MM.1S (cell line): ENCODE measurements around the gene PRKCH.

Source experiments
- DNase-seq: peaks from one replicate; pipeline ENCODE4 v3.0.0-alpha.2; 2015
- H2AFZ ChIP-seq: fragments of 300-600 bp; sonication (generic); 2 replicates; pipeline ENCODE4 v1.6.0; 2016; ENCODE audit warnings: antibody characterized with exemption, low read length
- H3F3A ChIP-seq: fragments of 300-600 bp; sonication (generic); 2 replicates; pipeline ENCODE4 v1.6.1; 2016; ENCODE audit warnings: mild to moderate bottlenecking, antibody characterized with exemption, low read length, moderate library complexity, mixed read lengths; ENCODE audit not compliant: insufficient read depth
- H3K27ac ChIP-seq: fragments of 300-600 bp; sonication (generic); 2 replicates; pipeline ENCODE4 v1.5.1; 2016; ENCODE audit warnings: mild to moderate bottlenecking, low read length
- H3K27me3 ChIP-seq: fragments of 300-600 bp; sonication (generic); replicated peaks from 2 replicates; pipeline ENCODE4 v1.6.0; 2016; ENCODE audit warnings: low read length; ENCODE audit not compliant: insufficient read depth
- H3K36me3 ChIP-seq: fragments of 300-600 bp; sonication (generic); replicated peaks from 2 replicates; pipeline ENCODE4 v1.6.1; 2016; ENCODE audit warnings: mild to moderate bottlenecking, low read length, mixed read lengths; ENCODE audit not compliant: insufficient read depth
- H3K4me1 ChIP-seq: fragments of 300-600 bp; sonication (generic); 2 replicates; pipeline ENCODE4 v1.6.1; 2016; ENCODE audit warnings: low read length, mixed read lengths
- H3K4me2 ChIP-seq: fragments of 300-600 bp; sonication (generic); 2 replicates; pipeline ENCODE4 v1.6.0; 2016; ENCODE audit warnings: low read depth, low read length
- H3K4me3 ChIP-seq: fragments of 300-600 bp; sonication (generic); 2 replicates; pipeline ENCODE4 v1.5.1; 2016; ENCODE audit warnings: low read length, mixed read lengths
- H3K79me2 ChIP-seq: fragments of 300-600 bp; sonication (generic); 2 replicates; pipeline ENCODE4 v1.6.1; 2016; ENCODE audit warnings: mixed run types, low read length, mixed read lengths
- H3K9ac ChIP-seq: fragments of 300-600 bp; sonication (generic); 2 replicates; pipeline ENCODE4 v1.6.1; 2016; ENCODE audit warnings: low read length, mixed read lengths
- H3K9me2 ChIP-seq: fragments of 300-600 bp; sonication (generic); replicated peaks from 2 replicates; pipeline ENCODE4 v1.6.1; 2016; ENCODE audit warnings: mild to moderate bottlenecking, low read length, mixed read lengths; ENCODE audit not compliant: insufficient read depth
- H3K9me3 ChIP-seq: fragments of 300-600 bp; sonication (generic); replicated peaks from 2 replicates; pipeline ENCODE4 v1.6.1; 2016; ENCODE audit warnings: mild to moderate bottlenecking, low read length, mixed read lengths; ENCODE audit not compliant: insufficient read depth
- H4K20me1 ChIP-seq: fragments of 300-600 bp; sonication (generic); 2 replicates; pipeline ENCODE4 v1.6.1; 2016; ENCODE audit warnings: mild to moderate bottlenecking, low read length, moderate library complexity, mixed read lengths; ENCODE audit not compliant: insufficient read depth
- EZH2 ChIP-seq: fragments of 300-600 bp; sonication (generic); optimal IDR thresholded peaks from 2 replicates; pipeline ENCODE3; 2017; ENCODE audit warnings: low read depth, mild to moderate bottlenecking, antibody characterized with exemption, low read length, mixed read lengths
- EZH2phosphoT487 ChIP-seq: fragments of 300-600 bp; sonication (generic); IDR thresholded peaks from 2 replicates; pipeline ENCODE4 v1.6.1; 2018; ENCODE audit warnings: antibody characterized with exemption, low read length
- TF ChIP-seq, protein P1 (sequence below): fragments of 300-600 bp; sonication (generic); IDR thresholded peaks from 2 replicates; pipeline ENCODE4 v1.5.1; 2016; ENCODE audit warnings: antibody characterized with exemption, low read length, mixed read lengths

Gene PRKCH

GRCh38 chr14:61279082-61279481 lies 42.3 kb upstream of the PRKCH start:
- H3K9me2 ChIP-seq: no peaks in the 10 kb centered on the region
- no peaks in the 10 kb centered on the region for H3K36me3 ChIP-seq
- H3K9me3 ChIP-seq: no peaks in the 10 kb centered on the region
- no peak overlapping the region for H3K27ac ChIP-seq
- H3K27me3 ChIP-seq: no peaks in the 10 kb centered on the region
- no peak for DNase-seq
- no peaks in the 10 kb centered on the region for H3K4me1 ChIP-seq
- no peaks in the 10 kb centered on the region for H3F3A ChIP-seq
- H3K4me2 ChIP-seq: no peak overlapping the region
- TF ChIP-seq EZH2phosphoT487 (no peak), EZH2 (no peak)
- TF ChIP-seq, protein P1, sequence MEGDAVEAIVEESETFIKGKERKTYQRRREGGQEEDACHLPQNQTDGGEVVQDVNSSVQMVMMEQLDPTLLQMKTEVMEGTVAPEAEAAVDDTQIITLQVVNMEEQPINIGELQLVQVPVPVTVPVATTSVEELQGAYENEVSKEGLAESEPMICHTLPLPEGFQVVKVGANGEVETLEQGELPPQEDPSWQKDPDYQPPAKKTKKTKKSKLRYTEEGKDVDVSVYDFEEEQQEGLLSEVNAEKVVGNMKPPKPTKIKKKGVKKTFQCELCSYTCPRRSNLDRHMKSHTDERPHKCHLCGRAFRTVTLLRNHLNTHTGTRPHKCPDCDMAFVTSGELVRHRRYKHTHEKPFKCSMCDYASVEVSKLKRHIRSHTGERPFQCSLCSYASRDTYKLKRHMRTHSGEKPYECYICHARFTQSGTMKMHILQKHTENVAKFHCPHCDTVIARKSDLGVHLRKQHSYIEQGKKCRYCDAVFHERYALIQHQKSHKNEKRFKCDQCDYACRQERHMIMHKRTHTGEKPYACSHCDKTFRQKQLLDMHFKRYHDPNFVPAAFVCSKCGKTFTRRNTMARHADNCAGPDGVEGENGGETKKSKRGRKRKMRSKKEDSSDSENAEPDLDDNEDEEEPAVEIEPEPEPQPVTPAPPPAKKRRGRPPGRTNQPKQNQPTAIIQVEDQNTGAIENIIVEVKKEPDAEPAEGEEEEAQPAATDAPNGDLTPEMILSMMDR: no peak
- no peak overlapping the region for H2AFZ ChIP-seq
- H4K20me1 ChIP-seq: no peaks in the 10 kb centered on the region
- no peak overlapping the region for H3K4me3 ChIP-seq
- no peaks in the 10 kb centered on the region for H3K79me2 ChIP-seq
- H3K9ac ChIP-seq: no peak overlapping the region

GRCh38 chr14:61280092-61280525 lies 41.3 kb upstream of the PRKCH start:
- H4K20me1 ChIP-seq: no peaks in the 10 kb centered on the region
- no peak overlapping the region for H3K27ac ChIP-seq
- TF ChIP-seq EZH2: no peak
- H2AFZ ChIP-seq: no peak overlapping the region
- H3K4me3 ChIP-seq: no peak overlapping the region
- H3K9ac ChIP-seq: no peak overlapping the region
- no peaks in the 10 kb centered on the region for H3K79me2 ChIP-seq
- H3K27me3 ChIP-seq: no peaks in the 10 kb centered on the region
- DNase-seq: no peak
- H3K36me3 ChIP-seq: no peaks in the 10 kb centered on the region
- H3K9me3 ChIP-seq: no peaks in the 10 kb centered on the region
- H3K4me1 ChIP-seq: no peaks in the 10 kb centered on the region
- no peak overlapping the region for H3K4me2 ChIP-seq
- no peaks in the 10 kb centered on the region for H3F3A ChIP-seq
- no peaks in the 10 kb centered on the region for H3K9me2 ChIP-seq

DNA sequence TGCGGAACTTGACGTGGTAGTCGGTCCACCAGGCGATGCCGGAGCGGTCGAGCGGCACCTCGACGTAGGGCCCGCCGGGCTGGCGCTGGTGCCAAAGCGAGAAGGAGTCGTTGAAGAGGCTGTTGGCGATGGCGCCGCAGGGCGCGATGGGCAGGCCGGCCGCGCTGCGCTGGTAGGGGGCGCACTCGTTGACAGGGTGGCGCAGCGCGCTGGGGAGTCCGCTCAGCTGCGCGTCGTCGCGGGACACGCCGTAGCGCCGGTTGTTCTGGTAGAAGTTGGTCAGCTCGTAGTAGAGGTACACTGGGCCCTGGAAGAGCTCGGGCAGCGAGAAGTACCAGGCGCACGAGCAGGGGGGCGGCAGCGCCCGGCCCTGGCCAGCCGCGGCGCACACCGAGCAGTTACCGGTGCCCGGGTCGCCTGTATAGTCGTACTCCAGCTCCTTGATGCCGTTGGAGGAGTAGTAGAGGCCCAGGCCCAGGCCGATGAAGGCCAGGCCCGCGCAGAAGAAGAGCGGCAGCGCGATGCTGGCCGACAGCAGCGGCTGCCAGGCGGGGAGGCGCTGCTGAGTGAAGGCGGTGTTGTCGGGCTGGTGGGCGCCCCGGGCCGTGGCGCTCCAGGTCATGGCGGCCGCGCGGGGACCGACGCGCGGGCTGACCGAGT lies 40.7 kb upstream of the PRKCH start:
- no peak overlapping the region for H3K4me2 ChIP-seq
- TF ChIP-seq EZH2phosphoT487: no peak
- no peak overlapping the region for H2AFZ ChIP-seq
- H3K9me2 ChIP-seq: no peaks in the 10 kb centered on the region
- H3K27ac ChIP-seq: no peak overlapping the region
- DNase-seq: no peak
- no peaks in the 10 kb centered on the region for H3K9me3 ChIP-seq
- no peaks in the 10 kb centered on the region for H3K79me2 ChIP-seq
- no peak overlapping the region for H3K9ac ChIP-seq
- no peaks in the 10 kb centered on the region for H3K4me1 ChIP-seq
- no peaks in the 10 kb centered on the region for H3K36me3 ChIP-seq
- no peaks in the 10 kb centered on the region for H4K20me1 ChIP-seq
- H3K27me3 ChIP-seq: no peaks in the 10 kb centered on the region
- H3F3A ChIP-seq: no peaks in the 10 kb centered on the region
- no peak overlapping the region for H3K4me3 ChIP-seq

GRCh38 chr14:61281186-61281947 lies 40.0 kb upstream of the PRKCH start, which contains the start of gene TMEM30B:
Gene TMEM30B (minus strand): TSS chr14:61281338. CDS start chr14:61281147, 191 bp downstream.
- no peak within 1 kb of the TSS for H3K27ac ChIP-seq
- no peak within 1 kb of the TSS for H3K4me2 ChIP-seq
- H3K79me2 ChIP-seq: no peaks in the 10 kb centered on the region
- H4K20me1 ChIP-seq: no peaks in the 10 kb centered on the region
- H3K27me3 ChIP-seq: no peaks in the 10 kb centered on the region
- DNase-seq: no peak
- no peak within 1 kb of the TSS for H3K9ac ChIP-seq
- H3K4me1 ChIP-seq: no peaks in the 10 kb centered on the region
- no peaks in the 10 kb centered on the region for H3K9me2 ChIP-seq
- H3F3A ChIP-seq: no peaks in the 10 kb centered on the region
- H2AFZ ChIP-seq: no peak within 1 kb of the TSS
- H3K4me3 ChIP-seq: no peak within 1 kb of the TSS
- TF ChIP-seq EZH2phosphoT487 (no peak), EZH2 (no peak)
- TF ChIP-seq, protein P1: no peak
- H3K36me3 ChIP-seq: no peaks in the 10 kb centered on the region
- no peaks in the 10 kb centered on the region for H3K9me3 ChIP-seq
